Superior temporal gyrus (tissue), 1 donor: ENCODE results near the gene LALBA.
"Not testable (repeated sequence)": the region's sequence is repeated elsewhere in the genome, so short reads cannot be mapped to it uniquely, and the experiment has no call there.

Source experiments
- DNase-seq: peaks from one replicate; pipeline ENCODE4 v3.0.0-alpha.2; 2016; ENCODE audit errors: extremely low spot score

LALBA gene

GRCh38 chr12:48527891-48528670 lies 41.8 kb downstream of the LALBA start:
- DNase-seq, result no peak

- no peak for DNase-seq
These were observed 44.5 kb downstream of the LALBA start, which contains the start of gene OR8S1 for GRCh38 chr12:48525332-48525731. OR8S1 (plus strand) TSS chr12:48525632; CDS start chr12:48525632, 0 bp downstream.

- DNase-seq, result not testable (repeated sequence)
These were observed 49.5 kb downstream of the LALBA start for GRCh38 chr12:48520381-48520780.
